SK-N-SH (cell line): Measurements from ENCODE around the gene NFIX. TPM values are rescaled to one million over a fixed set of nuclear protein-coding genes. Genes with fewer than 3 reads are reported as not detected.

Source experiments
- CTCF ChIA-PET: fragments of 300-600, 350-600 bp; formaldehyde crosslinking; extraction: SDS; loops from one replicate; lab custom pipeline; 2021; lab: Yijun Ruan, JAX
- POLR2A ChIA-PET: fragments of 350-600 bp; sonication (Branson Sonifier 250); formaldehyde crosslinking; extraction: SDS; loops from one replicate; lab custom pipeline; 2020; ENCODE audit warnings: antibody characterized with exemption, inconsistent platforms; lab: Yijun Ruan, JAX
- DNase-seq: peaks from one replicate; pipeline ENCODE4 v3.0.0; 2012
- H2AFZ ChIP-seq: fragments of 200-600 bp; sonication (generic); 2 replicates; pipeline ENCODE4 v1.8.1; 2016; ENCODE audit warnings: antibody characterized with exemption, mild to moderate bottlenecking, low read depth
- H3F3A ChIP-seq: fragments of 200-600 bp; sonication (generic); replicated peaks from 2 replicates; pipeline ENCODE3; 2016; ENCODE audit warnings: antibody characterized with exemption, mild to moderate bottlenecking; ENCODE audit not compliant: insufficient read depth
- H3K27ac ChIP-seq, 2 experiments: fragments of 200-500 bp in 1 of 2; fragments of 200-600 bp in 1 of 2; sonication (Bioruptor generic) in 1 of 2; sonication (generic), shearing (Covaris generic) in 1 of 2; 2 replicates each; pipeline versions ENCODE4 v1.5.1 to v1.6.1; 2014 to 2016; ENCODE audit warnings: low read depth in 2 of 2, inconsistent platforms in 1 of 2, low read length in 1 of 2, mild to moderate bottlenecking in 1 of 2, mixed read lengths in 1 of 2
- H3K27me3 ChIP-seq: fragments of 200-600 bp; sonication (generic), shearing (Covaris generic); 2 replicates; pipeline ENCODE4 v1.6.1; 2016; ENCODE audit warnings: mixed run types; ENCODE audit not compliant: insufficient read depth
- H3K36me3 ChIP-seq, 2 experiments: fragments of 200-500 bp in 1 of 2; fragments of 200-600 bp in 1 of 2; sonication (Bioruptor generic) in 1 of 2; sonication (generic) in 1 of 2; replicated peaks in 1 of 2; 2 replicates each; pipeline versions ENCODE3 to v1.5.1; 2014 to 2016; ENCODE audit warnings: low read length in 1 of 2, mild to moderate bottlenecking in 1 of 2; ENCODE audit not compliant: insufficient read depth in 2 of 2, control insufficient read depth in 1 of 2
- H3K4me1 ChIP-seq, 2 experiments: fragments of 200-500 bp in 1 of 2; fragments of 200-600 bp in 1 of 2; sonication (Bioruptor generic) in 1 of 2; sonication (generic), shearing (Covaris generic) in 1 of 2; 2 replicates each; pipeline versions ENCODE4 v1.5.1 to v1.6.1; 2014 to 2016; ENCODE audit warnings: low read depth in 1 of 2, low read length in 1 of 2, mixed run types in 1 of 2; ENCODE audit not compliant: insufficient read depth in 2 of 2, control insufficient read depth in 1 of 2
- H3K4me2 ChIP-seq: fragments of 200-600 bp; sonication (generic), shearing (Covaris generic); 2 replicates; pipeline ENCODE4 v1.6.1; 2017; ENCODE audit warnings: mixed run types
- H3K4me3 ChIP-seq, 2 experiments: fragments of 200-500 bp in 1 of 2; fragments of 200-600 bp in 1 of 2; sonication (Bioruptor generic) in 1 of 2; sonication (generic), shearing (Covaris generic) in 1 of 2; 2 replicates each; pipeline versions ENCODE4 v1.5.1 to v1.8.1; 2014 to 2016; ENCODE audit warnings: low read depth in 2 of 2, inconsistent platforms in 1 of 2, low read length in 1 of 2, mild to moderate bottlenecking in 1 of 2, mixed read lengths in 1 of 2, moderate library complexity in 1 of 2
- H3K79me2 ChIP-seq: fragments of 200-600 bp; sonication (generic); 2 replicates; pipeline ENCODE4 v1.8.1; 2017; ENCODE audit warnings: mild to moderate bottlenecking; ENCODE audit not compliant: insufficient read depth
- H3K9ac ChIP-seq: fragments of 200-600 bp; sonication (generic); 2 replicates; pipeline ENCODE4 v1.6.1; 2017; ENCODE audit warnings: mixed run types
- H3K9me2 ChIP-seq: fragments of 200-600 bp; sonication (generic); 2 replicates; pipeline ENCODE4 v1.6.1; 2017; ENCODE audit warnings: mixed run types
- H3K9me3 ChIP-seq: fragments of 200-600 bp; sonication (generic); 2 replicates; pipeline ENCODE4 v1.6.1; 2017; ENCODE audit warnings: mixed run types, mild to moderate bottlenecking, moderate library complexity
- H4K20me1 ChIP-seq: fragments of 200-600 bp; sonication (generic); 2 replicates; pipeline ENCODE4 v1.6.1; 2017; ENCODE audit warnings: mild to moderate bottlenecking, mixed run types; ENCODE audit not compliant: insufficient read depth
- CHD2 ChIP-seq: fragments of 150-350 bp; IDR thresholded peaks from 2 replicates; pipeline ENCODE4 v1.6.1; 2018; ENCODE audit warnings: low read length; ENCODE audit not compliant: partially characterized antibody
- ELF1 ChIP-seq: IDR thresholded peaks from 2 replicates; pipeline ENCODE4 v1.4.0; 2012
- EP300 ChIP-seq, 2 experiments: IDR thresholded peaks; 2 replicates each; pipeline versions ENCODE4 v1.4.0 to v1.6.1; 2012; ENCODE audit warnings: borderline replicate concordance in 1 of 2, low read depth in 1 of 2, low read length in 1 of 2
- EZH2phosphoT487 ChIP-seq: fragments of 200-600 bp; sonication (generic); IDR thresholded peaks from 2 replicates; pipeline ENCODE4 v1.6.1; 2017; ENCODE audit warnings: low read depth, mixed run types, mild to moderate bottlenecking, antibody characterized with exemption, moderate library complexity, borderline replicate concordance
- FOSL2 ChIP-seq: IDR thresholded peaks from 2 replicates; pipeline ENCODE4 v1.4.0; 2012; ENCODE audit warnings: low read depth, mild to moderate bottlenecking, moderate library complexity, borderline replicate concordance
- FOXJ3 ChIP-seq: sonication (generic); formaldehyde crosslinking; IDR thresholded peaks from 2 replicates; pipeline ENCODE4 v1.5.1; 2020; ENCODE audit warnings: mild to moderate bottlenecking, missing genetic modification reagents
- GABPA ChIP-seq: IDR thresholded peaks from 2 replicates; pipeline ENCODE4 v1.4.0; 2012; ENCODE audit warnings: low read depth, mild to moderate bottlenecking
- JUND ChIP-seq: IDR thresholded peaks from 2 replicates; pipeline ENCODE4 v1.4.0; 2012
- MEF2A ChIP-seq: IDR thresholded peaks from 2 replicates; pipeline ENCODE4 v1.4.0; 2012; ENCODE audit warnings: low read depth, borderline replicate concordance
- MXI1 ChIP-seq: IDR thresholded peaks from 2 replicates; pipeline ENCODE4 v1.6.1; 2012; ENCODE audit warnings: mild to moderate bottlenecking, low read depth, low read length, improper control_type of control experiment
- NFIC ChIP-seq: IDR thresholded peaks from 2 replicates; pipeline ENCODE4 v1.4.0; 2012; ENCODE audit warnings: borderline replicate concordance
- RFX5 ChIP-seq: IDR thresholded peaks from 2 replicates; pipeline ENCODE4 v1.6.1; 2012; ENCODE audit warnings: mild to moderate bottlenecking, improper control_type of control experiment, low read length
- RXRA ChIP-seq: IDR thresholded peaks from 2 replicates; pipeline ENCODE4 v1.4.0; 2012; ENCODE audit warnings: low read depth, mild to moderate bottlenecking, borderline replicate concordance
- SIN3A ChIP-seq: IDR thresholded peaks from 2 replicates; pipeline ENCODE4 v1.6.1; 2012; ENCODE audit warnings: low read depth, mild to moderate bottlenecking, low read length, moderate library complexity, borderline replicate concordance
- SMC3 ChIP-seq: IDR thresholded peaks from 2 replicates; pipeline ENCODE4 v1.6.1; 2012; ENCODE audit warnings: low read depth, low read length, improper control_type of control experiment
- YY1 ChIP-seq: IDR thresholded peaks from 2 replicates; pipeline ENCODE4 v1.4.0; 2012; ENCODE audit warnings: low read depth, mild to moderate bottlenecking
- WGBS: methylation state at CpG from one replicate; pipeline ENCODE4 v1.1.6; 2017; ENCODE audit warnings: low lambda C conversion rate; 5-methylcytosine and 5-hydroxymethylcytosine counted together
- polyA plus RNA-seq, 3 experiments: library from polyadenylated mRNA; depleted of rRNA; stranded (reverse); fragments of >200 nt; gene quantifications; 2 replicates each; pipeline ENCODE4 v1.2.3, GENCODE V29; 2012
- TF ChIP-seq, protein P1 (sequence below): fragments of 200-600 bp; sonication (generic); IDR thresholded peaks from 2 replicates; pipeline ENCODE4 v1.6.1; 2017; ENCODE audit warnings: antibody characterized with exemption, mild to moderate bottlenecking, moderate library complexity
- TF ChIP-seq, protein P2 (sequence below): fragments of 150-350 bp; IDR thresholded peaks from 2 replicates; pipeline ENCODE4 v1.6.1; 2017; ENCODE audit warnings: antibody characterized with exemption, low read length, low read depth, borderline replicate concordance

NFIX gene
- polyA plus RNA-seq, 1 of the 3 experiments (the other 2 are of a cell fraction): 14.8 TPM

DNA sequence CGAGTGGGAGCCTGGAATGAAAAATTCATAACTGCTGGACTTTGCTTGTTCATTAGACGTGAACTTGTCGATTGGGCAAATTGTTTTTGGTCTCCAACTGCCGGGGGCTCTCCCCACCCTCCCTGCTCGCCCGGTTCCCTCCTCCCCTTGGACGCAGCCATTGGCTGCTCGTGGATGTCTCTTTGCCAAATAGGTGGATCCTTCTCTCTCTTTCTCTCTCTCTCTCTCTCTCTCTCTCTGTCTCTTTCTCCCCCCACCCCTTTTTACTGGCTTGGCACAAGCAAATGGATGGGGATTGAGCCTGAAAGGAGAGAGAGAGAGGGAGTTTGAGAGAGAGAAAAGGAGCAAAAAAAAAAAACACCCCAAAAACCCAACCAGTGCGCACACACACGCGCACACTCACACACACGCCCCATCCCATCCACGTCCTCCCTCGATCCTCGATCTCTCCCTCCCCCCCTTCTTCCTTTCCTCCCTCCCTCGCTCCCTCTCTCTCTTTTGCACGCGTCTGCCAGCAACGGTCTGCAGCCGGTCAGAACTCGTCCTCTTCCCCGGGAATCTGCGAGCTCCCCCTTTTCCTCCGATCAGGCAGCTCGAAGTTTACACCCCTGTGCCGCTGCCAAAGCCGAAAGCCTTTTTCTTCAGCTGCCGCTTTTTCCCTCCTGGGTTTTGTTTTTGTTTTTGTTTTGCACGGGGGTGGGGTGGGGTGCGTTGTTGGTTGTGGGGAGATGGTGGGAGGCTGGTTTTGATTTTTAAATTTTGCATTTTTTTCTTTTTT is 27.8 kb downstream of the NFIX start (continued):
- TF ChIP-seq RXRA (no peak), MXI1 (peak; percentile 58), ELF1 (no peak), GABPA (no peak), RFX5 (no peak), CHD2 (peak; percentile 30), NFIC (peak; percentile 78), EZH2phosphoT487 (no peak), SMC3 (no peak), JUND (no peak), YY1 (no peak)
- TF ChIP-seq, protein P1, sequence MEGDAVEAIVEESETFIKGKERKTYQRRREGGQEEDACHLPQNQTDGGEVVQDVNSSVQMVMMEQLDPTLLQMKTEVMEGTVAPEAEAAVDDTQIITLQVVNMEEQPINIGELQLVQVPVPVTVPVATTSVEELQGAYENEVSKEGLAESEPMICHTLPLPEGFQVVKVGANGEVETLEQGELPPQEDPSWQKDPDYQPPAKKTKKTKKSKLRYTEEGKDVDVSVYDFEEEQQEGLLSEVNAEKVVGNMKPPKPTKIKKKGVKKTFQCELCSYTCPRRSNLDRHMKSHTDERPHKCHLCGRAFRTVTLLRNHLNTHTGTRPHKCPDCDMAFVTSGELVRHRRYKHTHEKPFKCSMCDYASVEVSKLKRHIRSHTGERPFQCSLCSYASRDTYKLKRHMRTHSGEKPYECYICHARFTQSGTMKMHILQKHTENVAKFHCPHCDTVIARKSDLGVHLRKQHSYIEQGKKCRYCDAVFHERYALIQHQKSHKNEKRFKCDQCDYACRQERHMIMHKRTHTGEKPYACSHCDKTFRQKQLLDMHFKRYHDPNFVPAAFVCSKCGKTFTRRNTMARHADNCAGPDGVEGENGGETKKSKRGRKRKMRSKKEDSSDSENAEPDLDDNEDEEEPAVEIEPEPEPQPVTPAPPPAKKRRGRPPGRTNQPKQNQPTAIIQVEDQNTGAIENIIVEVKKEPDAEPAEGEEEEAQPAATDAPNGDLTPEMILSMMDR: peak; percentile 19; the same call in 1 of the 2 replicates
- TF ChIP-seq, all 33 proteins: peak for 14

DNA sequence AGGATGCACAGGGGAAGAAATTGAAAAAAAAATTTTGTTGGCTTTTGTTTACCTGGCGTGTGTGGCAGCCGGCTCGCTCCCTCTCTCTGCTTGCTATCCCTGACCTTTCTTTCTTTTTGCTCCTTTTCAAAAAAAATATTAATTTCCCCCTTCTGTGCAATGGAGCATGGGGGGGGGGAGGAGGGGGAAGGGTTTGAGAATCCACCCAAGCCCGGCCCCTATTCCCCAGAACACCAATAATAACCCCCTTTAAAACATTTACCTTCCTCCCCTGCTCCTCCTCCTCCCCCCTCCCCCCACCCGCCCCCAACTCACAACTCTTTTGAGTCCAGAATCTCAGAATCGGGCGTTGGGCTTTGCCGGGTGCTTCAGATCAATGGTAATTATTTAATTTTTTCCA is 28.4 kb downstream of the NFIX start:
- H3K9me2 ChIP-seq: no peaks in the 10 kb centered on the region
- peaks cover 49% of the 10 kb centered on the region for H3K79me2 ChIP-seq
- H2AFZ ChIP-seq: peak overlapping the region; percentile 77; the same call in 1 of the 2 replicates
- H3K9me3 ChIP-seq: no peaks in the 10 kb centered on the region
- no peaks in the 10 kb centered on the region for H4K20me1 ChIP-seq
- H3K27ac ChIP-seq: peak overlapping the region; percentile 82 to 91
- ChIA-PET CTCF (interaction anchor here (0.6 to 4.7 kb wide), 11 partner anchors 9 to 70 kb away, joined by 3 to 43 read pairs (median 3); no protein-coding TSS in a partner anchor), POLR2A (interaction anchor here (1.4 to 1.5 kb wide), 2 partner anchors 31 to 32 kb away, joined by 3 to 4 read pairs; no protein-coding TSS in a partner anchor)
- 12% methylated on average over 8 of the region's 8 CpGs for WGBS
- H3F3A ChIP-seq: peaks cover 9% of the 10 kb centered on the region
- no peak for TF ChIP-seq SIN3A
- TF ChIP-seq FOXJ3 (CRISPR knock-in tag): no peak
- no peak for TF ChIP-seq FOSL2
- TF ChIP-seq EP300 (IDR thresholded peaks at IDR 0.05; ENCODE audit: borderline replicate concordance in 1 of 2, low read depth in 1 of 2, low read length in 1 of 2): no peak
- TF ChIP-seq EZH2phosphoT487: no peak
- TF ChIP-seq, protein P2, sequence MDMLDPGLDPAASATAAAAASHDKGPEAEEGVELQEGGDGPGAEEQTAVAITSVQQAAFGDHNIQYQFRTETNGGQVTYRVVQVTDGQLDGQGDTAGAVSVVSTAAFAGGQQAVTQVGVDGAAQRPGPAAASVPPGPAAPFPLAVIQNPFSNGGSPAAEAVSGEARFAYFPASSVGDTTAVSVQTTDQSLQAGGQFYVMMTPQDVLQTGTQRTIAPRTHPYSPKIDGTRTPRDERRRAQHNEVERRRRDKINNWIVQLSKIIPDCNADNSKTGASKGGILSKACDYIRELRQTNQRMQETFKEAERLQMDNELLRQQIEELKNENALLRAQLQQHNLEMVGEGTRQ: no peak
- TF ChIP-seq GABPA: no peak
- no peak for TF ChIP-seq ELF1
- TF ChIP-seq MEF2A: no peak
- H3K4me3 ChIP-seq: peak overlapping the region; percentile 36 to 67
- H3K27me3 ChIP-seq: no peaks in the 10 kb centered on the region
- peaks cover 28 to 53% of the 10 kb centered on the region in 2 experiments for H3K4me1 ChIP-seq
- peak overlapping the region; percentile 72 for H3K9ac ChIP-seq
- peaks cover 0 to 11% of the 10 kb centered on the region in 2 experiments for H3K36me3 ChIP-seq
- peak overlapping the region; percentile 80 for H3K4me2 ChIP-seq
- DNase-seq: peak; percentile 79
